Ecto neural progenitor cell (in vitro differentiated cells): ENCODE measurements around the gene GRID2.
"Not testable (repeated sequence)": the region's sequence is repeated elsewhere in the genome, so short reads cannot be mapped to it uniquely, and the experiment has no call there.

ENCODE experiments used
- DNase-seq: peaks from one replicate; pipeline ENCODE4 v3.0.0-alpha.2; 2018; ENCODE audit warnings: low spot score

Gene GRID2

GRCh38 chr4:92303621-92304027 lies at the start of gene GRID2:
GRID2 (plus strand) TSS chr4:92303966.
- peak; percentile 77 for DNase-seq

- no peak for DNase-seq
These were observed 49.6 kb upstream of the GRID2 start for GRCh38 chr4:92253986-92254671.

GRCh38 chr4:92254767-92255442 lies 48.9 kb upstream of the GRID2 start:
- no peak for DNase-seq

GRCh38 chr4:92255920-92256244 lies 47.9 kb upstream of the GRID2 start:
- no peak for DNase-seq

GRCh38 chr4:92257931-92258857 lies 45.6 kb upstream of the GRID2 start:
- DNase-seq: no peak

- no peak for DNase-seq
These were observed 42.5 kb upstream of the GRID2 start for GRCh38 chr4:92261256-92261655.

GRCh38 chr4:92262371-92262770 lies 41.4 kb upstream of the GRID2 start:
- DNase-seq: no peak

- no peak for DNase-seq
These were observed 40.8 kb upstream of the GRID2 start for GRCh38 chr4:92263010-92263409.

- DNase-seq: no peak
These were observed 40.2 kb upstream of the GRID2 start for GRCh38 chr4:92263575-92263974.

- DNase-seq: no peak
These were observed 39.6 kb upstream of the GRID2 start for GRCh38 chr4:92264163-92264562.

- no peak for DNase-seq
These were observed 38.7 kb upstream of the GRID2 start for GRCh38 chr4:92265021-92265420.

GRCh38 chr4:92265798-92266197 lies 38.0 kb upstream of the GRID2 start:
- no peak for DNase-seq

GRCh38 chr4:92266521-92266920 lies 37.2 kb upstream of the GRID2 start:
- no peak for DNase-seq

GRCh38 chr4:92268642-92269041 lies 35.1 kb upstream of the GRID2 start:
- no peak for DNase-seq

- DNase-seq: no peak
These were observed 32.9 kb upstream of the GRID2 start for GRCh38 chr4:92270908-92271307.

GRCh38 chr4:92271551-92271950 lies 32.2 kb upstream of the GRID2 start:
- not testable (repeated sequence) for DNase-seq

- DNase-seq: not testable (repeated sequence)
These were observed 26.5 kb upstream of the GRID2 start for GRCh38 chr4:92277057-92277881.

GRCh38 chr4:92279296-92279695 lies 24.5 kb upstream of the GRID2 start:
- no peak for DNase-seq

- DNase-seq: no peak
These were observed 4.6 kb upstream of the GRID2 start for GRCh38 chr4:92299152-92299551.

- DNase-seq: no peak
These were observed 355 bp downstream of the GRID2 start for GRCh38 chr4:92304121-92304520.

- DNase-seq: peak; percentile 53
These were observed 840 bp downstream of the GRID2 start for GRCh38 chr4:92304606-92305005.
